ENCODE measurements around the gene PDILT.
"Not testable (repeated sequence)": the region's sequence is repeated elsewhere in the genome, so short reads cannot be mapped to it uniquely, and the experiment has no call there.

PDILT gene

GRCh38 chr16:20320178-20320577 lies 84.4 kb downstream of the PDILT start:
- DNase-seq: no peak

- no peak for DNase-seq
Measured at GRCh38 chr16:20319406-20319805, 85.1 kb downstream of the PDILT start.

- no peak for DNase-seq
Measured at GRCh38 chr16:20318437-20318836, 86.1 kb downstream of the PDILT start.

DNA sequence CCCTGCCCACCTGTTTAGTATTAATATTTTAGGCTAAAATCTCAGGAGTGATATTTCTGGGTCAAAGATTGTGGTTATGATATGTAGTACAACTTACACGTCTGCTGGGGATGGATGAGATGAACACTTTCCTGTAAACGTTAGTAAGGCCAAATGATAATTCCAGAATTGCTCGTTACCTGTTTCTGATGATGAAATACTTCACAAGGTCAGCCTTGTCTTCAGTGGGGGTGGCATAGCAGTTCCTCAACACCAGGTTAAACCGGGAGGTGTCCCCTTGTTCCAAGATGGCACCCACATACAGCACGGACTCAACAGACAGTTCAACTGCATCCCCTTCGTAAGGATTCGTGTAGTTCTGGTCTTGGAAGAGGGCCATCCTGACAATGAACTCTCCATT lies 86.5 kb downstream of the PDILT start:
- DNase-seq: no peak

GRCh38 chr16:20317117-20317516 lies 87.4 kb downstream of the PDILT start:
- DNase-seq: no peak

GRCh38 chr16:20316715-20317114 lies 87.8 kb downstream of the PDILT start:
- no peak for DNase-seq

DNA sequence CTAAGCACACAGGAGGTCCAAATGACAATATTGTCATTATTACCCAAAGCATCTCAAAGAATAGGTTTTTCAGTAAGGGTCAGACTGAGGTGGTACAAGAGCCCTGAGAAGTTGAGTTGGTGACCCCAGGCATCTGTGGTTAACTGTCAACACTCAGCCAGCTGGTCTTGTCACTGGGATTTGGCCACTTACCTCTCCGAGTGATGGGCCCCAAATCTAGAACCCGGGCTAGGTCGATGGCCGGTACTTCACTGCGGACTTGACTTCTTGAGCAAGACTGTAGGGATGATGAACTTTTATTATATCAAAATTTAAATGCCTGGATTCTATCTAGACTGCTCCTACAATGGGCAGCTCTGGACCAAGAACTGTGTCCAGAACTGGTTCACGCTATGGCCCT lies 88.8 kb downstream of the PDILT start:
- DNase-seq: no peak

GRCh38 chr16:20314575-20314974 lies 90.0 kb downstream of the PDILT start:
- no peak for DNase-seq

- no peak for DNase-seq
Measured at GRCh38 chr16:20313741-20314140, 90.8 kb downstream of the PDILT start.

GRCh38 chr16:20312536-20313095 lies 91.9 kb downstream of the PDILT start:
- not testable (repeated sequence) for DNase-seq

GRCh38 chr16:20311548-20311947 lies 93.0 kb downstream of the PDILT start:
- DNase-seq: no peak

DNA sequence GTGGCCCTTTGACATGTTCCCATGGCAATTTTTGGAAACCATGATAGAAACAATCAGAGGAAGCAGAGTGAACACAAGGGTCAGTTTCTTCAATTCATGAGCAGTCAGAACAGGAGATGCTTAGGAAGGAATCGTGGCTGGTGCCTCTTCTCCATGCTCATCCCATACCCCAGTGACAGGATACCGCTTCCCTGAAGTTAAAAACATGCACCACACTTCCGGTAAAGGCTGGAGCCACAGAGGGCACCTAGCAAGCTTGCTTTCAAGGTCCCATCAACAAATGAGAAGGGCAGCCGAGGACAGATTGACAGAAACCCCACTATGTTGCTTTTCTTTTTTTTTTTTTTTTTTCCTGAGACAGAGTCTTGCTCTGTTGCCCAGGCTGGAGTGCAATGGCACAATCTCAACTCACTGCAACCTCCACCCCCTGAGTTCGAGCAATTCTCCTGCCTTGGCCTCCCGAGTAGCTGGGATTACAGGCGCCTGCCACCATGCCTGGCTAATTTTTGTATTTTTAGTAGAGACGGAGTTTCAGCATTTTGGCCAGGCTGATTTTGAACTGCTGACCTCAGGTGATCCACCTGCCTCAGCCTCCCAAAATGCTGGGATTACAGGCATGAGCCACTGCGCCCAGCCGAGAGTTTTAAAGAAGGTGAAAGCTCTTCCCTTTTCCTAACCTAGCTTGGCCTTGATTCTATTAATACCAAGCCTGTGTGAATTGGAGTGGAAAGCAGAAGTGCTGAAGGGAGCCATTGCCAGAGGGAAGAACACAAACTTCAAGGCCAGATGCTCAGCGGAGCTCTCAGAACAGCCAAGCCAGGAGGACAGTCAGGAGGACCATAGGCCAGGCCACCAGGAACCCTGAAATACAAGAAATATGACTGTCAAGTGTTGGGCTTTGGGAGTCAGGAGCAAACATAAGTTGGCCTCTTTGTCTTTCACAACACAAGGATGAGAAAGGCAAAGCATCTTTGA lies 93.8 kb downstream of the PDILT start:
- no peak for DNase-seq

DNA sequence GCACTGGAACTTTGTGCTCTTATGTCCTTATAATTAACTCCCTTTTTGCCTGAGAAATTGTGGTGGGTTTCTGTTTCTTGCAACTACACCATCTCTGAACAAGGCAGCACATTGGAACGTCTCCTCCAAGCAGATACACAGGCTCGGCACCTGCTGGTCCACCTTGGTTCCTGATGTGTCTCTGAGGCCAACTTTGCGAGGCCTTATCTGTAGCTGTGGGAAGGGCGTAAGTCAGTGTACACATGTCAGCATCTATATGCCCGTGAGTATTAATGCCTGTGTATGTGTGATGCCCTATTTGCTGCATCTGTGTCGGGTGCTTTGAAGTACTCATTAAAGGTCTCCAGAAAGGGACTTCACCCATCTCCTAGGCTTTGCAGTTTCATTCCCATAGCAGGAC lies 94.8 kb downstream of the PDILT start:
- no peak for DNase-seq

Data from SW 1271 (cell line).